ENCODE measurements around the gene PLA2G15.

The PLA2G15 gene

GRCh38 chr16:68255712-68256111, 10.5 kb downstream of the PLA2G15 start:
- DNase-seq = no peak

DNA sequence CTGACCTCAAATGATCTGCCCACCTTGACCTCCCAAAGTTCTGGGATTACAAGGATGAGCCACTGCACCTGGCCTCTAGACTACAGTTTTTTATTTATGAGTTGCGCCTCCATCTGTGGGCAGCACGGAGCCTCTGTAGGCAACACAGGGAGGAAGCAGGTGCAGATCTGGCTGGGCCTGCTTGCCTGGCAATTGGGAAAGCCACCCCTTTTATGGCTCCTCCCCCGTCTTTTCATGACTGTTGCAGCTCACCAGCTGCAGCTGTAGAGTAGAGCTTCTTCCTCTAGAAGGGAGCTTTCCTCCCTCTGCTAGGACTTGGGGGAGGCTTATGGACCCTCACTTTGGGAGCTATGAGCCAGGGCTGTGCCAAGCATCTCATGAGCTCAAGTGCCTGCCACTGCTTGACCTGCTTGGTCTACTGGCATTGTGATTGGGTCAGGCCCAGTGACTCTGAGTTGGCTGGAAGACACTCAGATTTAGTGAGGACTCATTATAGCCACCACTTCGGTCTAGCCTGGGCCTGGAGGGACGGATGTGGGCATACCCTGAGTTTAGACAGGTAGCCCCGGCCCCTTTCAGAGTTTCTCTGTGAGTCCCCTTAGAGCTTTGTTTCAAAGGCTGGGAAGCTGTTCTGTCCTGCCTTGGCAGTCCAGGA, 12.2 kb downstream of the PLA2G15 start:
- no peak for DNase-seq

DNA sequence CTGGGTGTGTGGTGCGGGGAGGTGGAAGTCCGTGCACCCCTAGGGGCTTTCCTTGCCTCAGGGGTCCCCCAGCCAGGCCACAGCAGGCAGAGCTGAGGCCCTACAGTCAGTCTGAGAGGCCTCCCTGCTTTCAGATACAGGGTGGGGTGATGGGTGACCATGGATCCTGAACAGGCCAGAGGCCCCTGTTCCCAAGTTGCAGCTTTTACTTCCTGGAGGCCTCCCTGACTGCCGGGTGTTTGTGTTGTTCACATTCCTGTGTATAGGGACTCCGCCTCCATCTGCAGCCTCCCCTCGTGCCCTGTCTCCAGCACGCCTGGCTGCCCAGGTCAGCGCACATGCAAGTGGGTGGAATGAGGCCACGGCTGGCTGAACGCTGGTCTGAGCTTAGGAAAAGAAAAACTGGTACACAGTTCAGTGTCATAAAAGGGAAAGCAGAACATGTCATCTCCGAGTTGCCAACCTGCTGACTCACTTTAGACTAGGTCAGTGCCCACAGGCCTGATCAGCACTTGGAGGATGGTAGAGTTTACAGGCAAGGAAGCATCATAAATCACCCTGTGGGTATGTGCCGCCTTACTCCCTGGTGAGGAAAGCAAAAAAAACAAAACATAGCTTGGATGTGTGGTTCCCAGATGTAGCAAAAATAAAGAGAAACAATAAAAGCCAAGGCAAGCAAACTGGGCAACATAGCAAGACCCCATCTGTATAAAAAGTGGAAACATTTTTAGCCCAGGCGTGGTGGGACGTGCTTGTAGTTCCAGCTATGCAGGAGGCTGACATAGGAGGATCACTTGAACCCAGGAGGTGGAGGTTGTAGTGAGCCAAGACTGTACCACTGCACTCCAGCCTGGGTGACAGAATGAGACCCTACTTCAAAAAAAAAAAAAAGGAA, 13.0 kb downstream of the PLA2G15 start:
- DNase-seq = peak; percentile 67

DNA sequence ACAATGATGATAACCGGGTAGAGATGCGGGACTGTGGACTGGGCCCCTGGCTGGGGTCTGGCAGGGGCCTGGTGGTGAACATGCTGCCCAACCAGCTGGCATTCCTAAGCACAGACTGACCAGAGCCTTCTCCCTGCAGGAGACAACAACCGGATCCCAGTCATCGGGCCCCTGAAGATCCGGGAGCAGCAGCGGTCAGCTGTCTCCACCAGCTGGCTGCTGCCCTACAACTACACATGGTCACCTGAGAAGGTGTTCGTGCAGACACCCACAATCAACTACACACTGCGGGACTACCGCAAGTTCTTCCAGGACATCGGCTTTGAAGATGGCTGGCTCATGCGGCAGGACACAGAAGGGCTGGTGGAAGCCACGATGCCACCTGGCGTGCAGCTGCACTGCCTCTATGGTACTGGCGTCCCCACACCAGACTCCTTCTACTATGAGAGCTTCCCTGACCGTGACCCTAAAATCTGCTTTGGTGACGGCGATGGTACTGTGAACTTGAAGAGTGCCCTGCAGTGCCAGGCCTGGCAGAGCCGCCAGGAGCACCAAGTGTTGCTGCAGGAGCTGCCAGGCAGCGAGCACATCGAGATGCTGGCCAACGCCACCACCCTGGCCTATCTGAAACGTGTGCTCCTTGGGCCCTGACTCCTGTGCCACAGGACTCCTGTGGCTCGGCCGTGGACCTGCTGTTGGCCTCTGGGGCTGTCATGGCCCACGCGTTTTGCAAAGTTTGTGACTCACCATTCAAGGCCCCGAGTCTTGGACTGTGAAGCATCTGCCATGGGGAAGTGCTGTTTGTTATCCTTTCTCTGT, 14.0 kb downstream of the PLA2G15 start:
- DNase-seq = no peak

DNA sequence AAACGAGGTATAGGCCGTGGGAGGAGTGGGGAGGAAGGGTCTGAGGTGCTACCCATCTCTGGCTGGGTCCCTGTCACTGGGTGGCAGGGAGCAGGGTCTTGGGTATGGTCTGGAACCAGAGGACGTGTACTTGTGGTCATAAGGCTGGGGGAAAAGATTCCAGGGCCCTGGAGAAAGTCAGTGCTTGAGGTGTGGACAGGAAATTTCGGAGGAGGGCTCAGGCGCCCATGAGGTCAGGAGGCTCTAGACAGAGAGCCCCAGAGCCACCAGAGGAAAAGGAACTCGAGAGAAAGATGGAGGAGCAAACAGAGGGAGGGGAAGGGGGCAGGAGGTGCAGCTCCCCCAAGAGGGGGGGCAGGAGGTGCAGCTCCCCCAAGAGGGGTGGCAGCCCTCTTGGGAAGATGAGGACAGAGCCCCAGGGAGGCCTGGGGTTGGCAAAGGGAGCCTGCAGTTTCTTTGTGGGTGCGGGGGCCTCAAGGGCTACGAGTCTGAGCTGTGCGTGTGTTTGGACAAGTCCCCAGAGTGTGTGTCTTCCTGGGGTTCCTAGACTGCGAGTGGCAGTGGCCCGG, 18.5 kb downstream of the PLA2G15 start:
- no peak for DNase-seq

- peak; percentile 79 for DNase-seq
Observed at GRCh38 chr16:68264128-68265077, 19.2 kb downstream of the PLA2G15 start, which contains the start of gene SLC7A6. Gene SLC7A6 (plus strand): TSS chr16:68264526. CDS start chr16:68274727, 10,201 bp downstream.

- peak; percentile 89 for DNase-seq
Observed at GRCh38 chr16:68265078-68265920, 20.1 kb downstream of the PLA2G15 start.

DNA sequence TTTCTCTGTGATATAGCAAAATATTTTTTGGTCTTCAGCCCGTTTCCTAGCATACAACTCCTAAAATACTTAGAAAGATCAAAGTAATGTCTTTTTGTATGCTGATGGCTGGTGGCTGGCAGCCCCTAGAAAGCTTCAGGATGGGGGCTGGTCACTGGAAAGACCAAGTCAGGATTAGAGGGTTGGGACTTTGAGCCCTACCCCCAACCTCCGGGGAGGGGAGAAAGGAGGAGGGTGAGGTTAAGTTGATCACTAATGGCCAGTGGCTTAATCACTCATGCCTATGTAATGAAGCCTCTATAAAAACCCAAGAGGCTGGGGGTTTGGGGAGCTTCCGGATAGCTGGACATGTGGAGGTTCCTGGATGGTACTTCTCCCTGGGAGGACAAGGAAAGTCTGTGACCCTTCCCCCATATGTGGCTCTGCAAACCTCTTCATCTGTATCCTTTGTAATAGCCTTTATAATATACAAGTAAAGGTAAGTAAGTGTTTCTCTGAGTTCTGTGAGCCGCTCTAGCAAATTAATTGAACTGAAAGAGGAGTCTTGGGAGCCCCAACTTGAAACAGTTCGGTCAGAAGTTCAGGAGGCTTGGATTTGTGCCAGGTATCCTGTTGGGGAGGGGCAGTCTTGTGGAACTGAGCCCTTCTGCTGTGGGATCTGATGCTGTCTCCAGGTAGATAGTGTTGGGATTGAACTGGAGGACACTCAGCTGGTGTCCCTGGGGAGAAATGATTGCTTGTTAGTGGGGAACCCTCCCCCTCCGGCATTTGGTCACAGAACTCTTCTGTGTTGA, 22.6 kb downstream of the PLA2G15 start:
- no peak for DNase-seq

GRCh38 chr16:68269793-68270192, 24.6 kb downstream of the PLA2G15 start:
- DNase-seq = no peak

DNA sequence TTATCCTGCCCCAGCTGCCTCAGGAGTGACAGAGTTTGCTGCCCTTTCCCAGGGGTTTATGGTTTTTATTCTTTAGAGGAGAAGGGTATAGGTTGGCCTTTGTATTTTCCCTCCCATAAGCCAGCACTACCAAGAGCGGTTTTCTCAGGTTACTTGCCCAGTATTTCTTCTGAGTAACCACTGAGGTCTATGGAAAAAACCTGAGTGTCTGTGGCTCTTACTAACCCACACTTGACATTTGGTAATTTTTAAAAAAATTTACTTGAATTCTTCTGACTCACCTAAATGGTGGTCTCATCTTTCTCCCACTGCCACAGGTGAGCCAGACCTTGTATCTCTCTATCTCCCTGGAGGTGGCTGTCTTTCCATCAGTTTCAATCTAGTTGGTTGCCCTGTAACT, 25.2 kb downstream of the PLA2G15 start:
- no peak for DNase-seq

- no peak for DNase-seq
Observed at GRCh38 chr16:68272507-68273209, 27.5 kb downstream of the PLA2G15 start.

GRCh38 chr16:68273459-68273858, 28.3 kb downstream of the PLA2G15 start:
- no peak for DNase-seq

DNA sequence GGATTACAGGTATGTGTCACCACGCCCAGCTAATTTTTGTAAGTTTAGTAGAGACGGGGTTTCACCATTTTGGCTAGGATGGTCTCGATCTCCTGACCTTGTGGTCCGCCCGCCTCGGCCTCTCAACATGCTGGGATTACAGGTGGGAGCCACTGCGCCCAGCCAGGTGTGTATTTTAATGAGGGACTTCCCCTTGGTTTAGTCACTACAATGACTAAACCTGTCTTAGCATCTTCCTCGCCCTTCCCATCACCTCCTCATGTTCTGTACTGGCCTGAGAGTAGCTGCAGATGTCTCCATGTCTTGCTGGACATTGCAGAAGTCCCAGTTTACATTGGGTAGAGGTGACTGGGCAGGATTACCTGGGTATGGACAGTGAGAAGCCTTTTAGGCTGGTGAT, 28.7 kb downstream of the PLA2G15 start:
- DNase-seq = no peak

GRCh38 chr16:68274441-68274840, 29.3 kb downstream of the PLA2G15 start:
- no peak for DNase-seq

- DNase-seq = no peak
Observed at GRCh38 chr16:68275611-68276191, 30.5 kb downstream of the PLA2G15 start.

DNA sequence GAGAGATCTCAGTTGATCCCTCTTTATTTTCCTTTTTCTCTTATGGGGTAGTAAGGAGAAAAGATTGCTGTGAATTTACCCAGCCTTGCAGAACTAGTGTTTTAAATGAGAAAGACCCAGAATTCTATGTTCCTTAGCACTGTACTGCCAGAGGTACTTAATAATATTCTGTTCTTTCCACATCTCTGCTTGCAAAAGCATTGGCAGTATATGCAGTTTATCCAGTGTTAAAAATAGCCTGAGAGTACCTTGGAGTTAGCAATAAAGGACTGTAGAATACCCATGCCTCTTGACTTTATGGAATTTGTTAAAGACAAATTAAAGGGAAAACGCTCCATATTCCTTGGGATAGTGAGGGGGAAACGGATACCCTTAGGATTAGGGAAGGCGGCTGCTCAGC, 31.1 kb downstream of the PLA2G15 start:
- DNase-seq = no peak

- DNase-seq = no peak
Observed at GRCh38 chr16:68279726-68280558, 34.8 kb downstream of the PLA2G15 start.
